ENCODE data around the gene LAMC3. TPM values are rescaled to one million over a fixed set of nuclear protein-coding genes. Genes with fewer than 3 reads are reported as not detected.

LAMC3 gene
- total RNA-seq, 1 experiment from 2014 or later, result 4.6 TPM

DNA sequence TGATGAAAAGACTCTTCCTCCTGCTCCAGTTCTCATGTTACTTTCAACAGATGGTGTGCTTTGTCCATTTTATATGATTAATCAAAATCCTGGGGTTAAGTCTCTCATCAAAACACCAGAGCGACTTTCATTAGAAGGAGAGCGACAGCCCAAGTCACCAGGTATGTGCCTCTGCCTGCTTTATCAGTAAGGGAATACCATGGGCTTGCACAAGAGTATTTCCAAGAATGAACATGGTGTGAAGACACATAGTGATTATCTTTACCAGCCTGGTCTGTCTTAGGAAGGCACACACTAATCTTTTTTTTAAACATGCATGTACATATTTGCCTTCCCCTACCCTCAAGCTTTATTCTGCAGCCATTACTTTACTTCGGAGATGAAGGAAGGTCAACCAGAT lies 131.6 kb downstream of the LAMC3 start:
- Histone ChIP-seq H2AFZ (ENCODE audit: low read length) (no peak overlapping the region), H3K9ac (ENCODE audit: low read length) (no peak overlapping the region), H3K4me3 (ENCODE audit: low read length) (no peak overlapping the region), H3K4me1 (ENCODE audit: insufficient read depth, low read length) (no peaks in the 10 kb centered on the region), H4K20me1 (ENCODE audit: low read length) (no peaks in the 10 kb centered on the region), H3K27me3 (ENCODE audit: low read length) (no peaks in the 10 kb centered on the region), H3K36me3 (ENCODE audit: low read depth, low read length) (peaks cover 40% of the 10 kb centered on the region), H3F3A (ENCODE audit: low read length, unreplicated experiment) (no peaks in the 10 kb centered on the region), H3K79me2 (ENCODE audit: low read length) (no peaks in the 10 kb centered on the region), H3K27ac (ENCODE audit: low read length) (no peak overlapping the region), H3K9me3 (ENCODE audit: low read length) (no peaks in the 10 kb centered on the region), H3K9me2 (replicated peaks; ENCODE audit: low read length) (no peaks in the 10 kb centered on the region), H3K4me2 (ENCODE audit: low read length) (no peak overlapping the region)
- TF ChIP-seq EZH2phosphoT487 (IDR thresholded peaks at IDR 0.05; ENCODE audit: borderline replicate concordance, low read length), result no peak
- no peak for TF ChIP-seq EZH2 (IDR thresholded peaks at IDR 0.05; ENCODE audit: low read length, unreplicated experiment)
- TF ChIP-seq, protein P1, sequence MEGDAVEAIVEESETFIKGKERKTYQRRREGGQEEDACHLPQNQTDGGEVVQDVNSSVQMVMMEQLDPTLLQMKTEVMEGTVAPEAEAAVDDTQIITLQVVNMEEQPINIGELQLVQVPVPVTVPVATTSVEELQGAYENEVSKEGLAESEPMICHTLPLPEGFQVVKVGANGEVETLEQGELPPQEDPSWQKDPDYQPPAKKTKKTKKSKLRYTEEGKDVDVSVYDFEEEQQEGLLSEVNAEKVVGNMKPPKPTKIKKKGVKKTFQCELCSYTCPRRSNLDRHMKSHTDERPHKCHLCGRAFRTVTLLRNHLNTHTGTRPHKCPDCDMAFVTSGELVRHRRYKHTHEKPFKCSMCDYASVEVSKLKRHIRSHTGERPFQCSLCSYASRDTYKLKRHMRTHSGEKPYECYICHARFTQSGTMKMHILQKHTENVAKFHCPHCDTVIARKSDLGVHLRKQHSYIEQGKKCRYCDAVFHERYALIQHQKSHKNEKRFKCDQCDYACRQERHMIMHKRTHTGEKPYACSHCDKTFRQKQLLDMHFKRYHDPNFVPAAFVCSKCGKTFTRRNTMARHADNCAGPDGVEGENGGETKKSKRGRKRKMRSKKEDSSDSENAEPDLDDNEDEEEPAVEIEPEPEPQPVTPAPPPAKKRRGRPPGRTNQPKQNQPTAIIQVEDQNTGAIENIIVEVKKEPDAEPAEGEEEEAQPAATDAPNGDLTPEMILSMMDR (conservative IDR thresholded peaks at IDR 0.05; ENCODE audit: low read depth, low read length), result no peak
- BruUV-seq (replicated peaks), result no TSS peak
- intact Hi-C loops (cut with micrococcal nuclease), result no loop called here
- ATAC-seq, result no peak
- no peak for DNase-seq
- ChIA-PET POLR2A (ENCODE audit: unreplicated experiment) (no interaction called here), CTCF (no interaction called here)

DNA sequence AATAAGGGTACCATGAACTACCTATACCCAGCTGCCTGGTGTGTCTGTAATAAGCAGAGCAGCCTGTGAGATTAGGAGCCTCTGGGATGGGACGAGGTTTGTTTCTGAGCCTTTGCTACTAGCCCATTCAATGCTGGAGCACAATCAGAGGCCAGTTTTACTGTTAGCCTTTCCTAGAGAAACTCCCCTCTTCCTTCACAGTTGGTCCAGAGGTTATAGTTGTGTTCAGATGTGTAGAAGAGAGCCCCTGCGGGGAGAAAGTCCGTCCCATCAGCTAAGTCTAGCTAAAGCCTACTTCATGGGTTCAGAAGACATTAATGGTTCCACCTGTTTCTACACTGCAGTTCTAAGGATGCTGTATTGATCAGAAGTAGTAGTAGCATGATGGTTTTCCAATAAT lies 133.2 kb downstream of the LAMC3 start:
- H3K79me2 ChIP-seq (ENCODE audit: low read length), result no peaks in the 10 kb centered on the region
- DNase-seq, result no peak
- no peaks in the 10 kb centered on the region for H3K27me3 ChIP-seq (ENCODE audit: low read length)
- no peaks in the 10 kb centered on the region for H3F3A ChIP-seq (ENCODE audit: low read length, unreplicated experiment)
- H3K4me2 ChIP-seq (ENCODE audit: low read length), result no peak overlapping the region
- TF ChIP-seq, protein P1 (conservative IDR thresholded peaks at IDR 0.05; ENCODE audit: low read depth, low read length), result no peak
- TF ChIP-seq EZH2phosphoT487 (IDR thresholded peaks at IDR 0.05; ENCODE audit: borderline replicate concordance, low read length), result no peak
- BruUV-seq (replicated peaks), result no TSS peak
- POLR2A ChIA-PET (ENCODE audit: unreplicated experiment), result no interaction called here
- H3K9me2 ChIP-seq (replicated peaks; ENCODE audit: low read length), result no peaks in the 10 kb centered on the region
- intact Hi-C loops (cut with micrococcal nuclease), result no loop called here
- H3K4me3 ChIP-seq (ENCODE audit: low read length), result no peak overlapping the region
- CTCF ChIA-PET, result no interaction called here
- H3K4me1 ChIP-seq (ENCODE audit: insufficient read depth, low read length), result no peaks in the 10 kb centered on the region
- H3K36me3 ChIP-seq (ENCODE audit: low read depth, low read length), result peaks cover 47% of the 10 kb centered on the region
- H3K9ac ChIP-seq (ENCODE audit: low read length), result no peak overlapping the region
- H3K9me3 ChIP-seq (ENCODE audit: low read length), result no peaks in the 10 kb centered on the region
- no peak overlapping the region for H3K27ac ChIP-seq (ENCODE audit: low read length)
- no peaks in the 10 kb centered on the region for H4K20me1 ChIP-seq (ENCODE audit: low read length)
- H2AFZ ChIP-seq (ENCODE audit: low read length), result no peak overlapping the region
- ATAC-seq, result no peak

Other genes starting within 250 kb of the LAMC3 start
- gene ABL1, start 173.9 kb upstream of the LAMC3 start, total RNA-seq (2014; rRNA removed), result 22.8 and 28.3 TPM in 2 replicates
- not detected in 2 replicates for gene QRFP, start 112.4 kb upstream of the LAMC3 start, total RNA-seq (2014; rRNA removed)
- gene FIBCD1, start 69.9 kb upstream of the LAMC3 start, total RNA-seq (2014; rRNA removed), result 7.5 and 8.9 TPM in 2 replicates
- gene AIF1L, start 87.4 kb downstream of the LAMC3 start, total RNA-seq (2014; rRNA removed), result 23.7 and 27.0 TPM in 2 replicates
- gene NUP214, start 116.4 kb downstream of the LAMC3 start, total RNA-seq (2014; rRNA removed), result 22.0 and 25.6 TPM in 2 replicates